HG02840 (cell line): ENCODE data around the gene PRICKLE2.
"Not testable (repeated sequence)": the region's sequence is repeated elsewhere in the genome, so short reads cannot be mapped to it uniquely, and the experiment has no call there.

ENCODE experiments used
- ATAC-seq: cut with Tn5 transposase; IDR thresholded peaks from one replicate; pipeline ENCODE4 v1.9.1; 2021; ENCODE audit warnings: mild to moderate bottlenecking, moderate library complexity, moderate number of reproducible peaks; ENCODE audit not compliant: unreplicated experiment, low FRiP score

Gene PRICKLE2

DNA sequence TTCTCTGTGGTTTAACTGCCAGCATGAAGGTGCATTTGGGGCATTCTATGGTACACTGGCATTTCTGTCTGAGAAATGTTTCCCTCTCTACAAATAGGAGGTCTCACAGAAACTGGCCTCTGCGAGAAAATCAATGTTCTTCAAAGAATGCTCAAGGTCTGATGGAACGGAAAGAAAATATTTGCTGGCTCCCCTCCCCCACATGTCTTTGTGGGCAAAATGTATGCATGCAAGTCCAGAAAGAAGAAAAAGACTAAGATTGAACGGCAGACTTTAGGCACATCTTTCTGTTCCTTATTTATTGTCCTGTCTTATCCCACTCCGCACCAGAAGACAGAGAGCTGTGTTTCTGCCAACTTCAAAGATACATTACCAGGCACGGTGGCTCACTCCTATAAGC lies 118.1 kb downstream of the PRICKLE2 start:
- ATAC-seq, result no peak

DNA sequence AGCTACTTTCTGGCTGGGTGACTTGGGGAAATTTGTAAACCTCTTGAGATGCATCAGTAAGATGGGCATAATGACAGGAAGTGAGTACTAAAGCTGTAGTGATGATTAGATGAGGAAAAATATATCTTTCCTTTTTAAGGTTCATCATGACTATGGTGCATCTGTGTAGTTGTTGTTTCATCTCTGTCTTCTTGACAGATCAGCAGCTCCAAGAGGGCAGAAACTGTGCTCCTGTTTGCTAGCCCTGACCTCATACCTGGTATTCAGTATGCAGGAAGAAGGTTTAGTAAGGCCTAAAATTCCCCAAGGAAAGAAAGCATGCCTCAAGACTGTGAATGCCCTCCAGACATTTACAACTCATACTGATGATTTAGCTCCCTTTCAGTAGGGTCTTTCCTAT lies 119.5 kb downstream of the PRICKLE2 start:
- no peak for ATAC-seq

DNA sequence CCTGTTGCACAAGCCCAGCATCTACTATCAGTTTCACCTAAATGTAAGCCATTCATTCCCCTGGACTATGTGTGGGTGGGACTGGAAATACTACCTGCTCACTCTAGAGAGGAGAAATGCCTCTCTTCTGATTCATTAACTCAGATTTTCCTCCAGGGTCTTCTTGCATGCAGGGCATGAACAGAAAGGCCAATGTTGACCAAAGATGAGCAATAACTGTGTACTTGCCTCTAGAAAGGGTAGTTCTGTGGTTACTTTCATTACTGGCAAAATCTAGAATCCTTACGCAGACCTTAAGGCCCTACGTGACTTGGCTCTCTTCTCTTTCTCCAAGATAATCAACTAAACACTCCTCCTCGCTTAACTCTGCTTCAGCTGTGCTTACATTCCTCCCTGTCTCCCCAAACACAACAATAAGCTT lies 120.6 kb downstream of the PRICKLE2 start:
- ATAC-seq, result no peak

DNA sequence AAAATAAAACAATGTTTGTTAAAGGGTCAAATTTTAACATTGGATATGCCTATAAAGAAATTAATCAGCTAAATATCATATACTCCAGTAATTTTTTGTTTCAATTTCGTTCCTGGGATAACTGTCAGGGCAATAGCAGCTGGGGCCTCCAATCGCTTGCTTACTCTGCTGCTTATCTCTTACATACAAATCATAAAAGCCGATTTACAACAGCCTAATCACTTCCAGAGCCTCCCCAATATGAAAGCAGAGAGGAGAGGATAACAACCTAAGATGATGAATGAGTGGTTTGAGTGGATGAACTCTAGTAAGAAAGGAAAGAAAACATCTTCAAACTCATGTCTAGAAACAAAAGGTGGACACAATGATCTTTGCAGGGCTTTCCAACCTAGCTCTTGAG lies 121.3 kb downstream of the PRICKLE2 start:
- no peak for ATAC-seq

DNA sequence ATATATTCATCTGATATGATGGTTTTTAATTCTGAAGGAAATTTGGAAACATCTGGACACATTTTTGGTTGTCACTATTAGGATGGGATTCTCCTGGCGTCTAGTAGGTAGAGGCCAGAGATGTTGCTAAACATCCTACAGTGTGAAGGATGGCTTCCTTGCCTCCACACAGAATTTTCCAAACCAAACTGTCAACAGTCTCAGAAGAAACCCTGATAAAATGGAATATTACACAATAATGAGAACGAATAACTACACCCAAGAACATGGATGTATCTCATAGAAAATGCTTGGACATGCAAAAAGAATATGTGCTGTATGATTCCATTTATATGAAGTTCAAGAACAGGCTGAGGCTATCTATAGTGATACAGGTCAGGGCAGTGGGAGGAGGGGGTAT lies 122.1 kb downstream of the PRICKLE2 start:
- ATAC-seq, result no peak

DNA sequence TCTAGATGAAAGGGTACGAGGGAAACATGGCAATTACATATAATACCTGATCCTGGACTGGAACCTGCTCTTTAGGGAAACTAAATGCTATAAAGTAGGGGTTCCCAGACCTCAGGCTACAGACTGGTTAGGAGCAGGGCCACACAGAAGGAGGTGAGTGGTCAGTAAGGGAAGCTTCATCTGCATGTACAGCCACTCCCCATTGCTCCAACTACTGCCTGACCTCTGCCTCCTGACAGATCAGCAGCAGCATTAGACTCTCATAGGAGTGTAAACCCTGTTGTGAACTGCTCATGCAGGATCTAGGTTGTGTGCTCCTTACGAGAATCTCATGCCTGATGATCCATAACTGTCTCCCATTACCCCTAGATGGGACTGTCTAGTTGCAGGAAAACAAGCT lies 123.1 kb downstream of the PRICKLE2 start:
- ATAC-seq, result no peak

DNA sequence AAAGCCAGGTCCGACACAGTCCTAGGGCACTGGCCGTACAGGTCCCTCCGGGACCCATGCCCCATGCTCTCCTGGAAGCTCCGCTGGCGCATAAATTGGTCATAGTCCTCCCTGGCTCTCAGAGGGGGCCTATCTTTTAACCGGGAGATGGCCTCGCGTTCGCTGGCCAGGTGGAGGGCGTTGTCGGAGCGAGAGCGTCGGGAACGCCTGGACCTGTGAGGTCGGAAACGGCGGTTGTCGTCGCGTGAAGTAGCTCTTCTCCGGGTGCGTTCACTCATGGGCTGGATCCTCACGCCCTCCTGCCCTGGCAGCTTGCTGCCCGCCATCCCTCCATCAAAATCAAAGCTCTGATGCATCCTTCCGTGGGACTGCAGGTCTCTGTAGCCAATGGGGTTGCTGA lies 126.0 kb downstream of the PRICKLE2 start:
- no peak for ATAC-seq

DNA sequence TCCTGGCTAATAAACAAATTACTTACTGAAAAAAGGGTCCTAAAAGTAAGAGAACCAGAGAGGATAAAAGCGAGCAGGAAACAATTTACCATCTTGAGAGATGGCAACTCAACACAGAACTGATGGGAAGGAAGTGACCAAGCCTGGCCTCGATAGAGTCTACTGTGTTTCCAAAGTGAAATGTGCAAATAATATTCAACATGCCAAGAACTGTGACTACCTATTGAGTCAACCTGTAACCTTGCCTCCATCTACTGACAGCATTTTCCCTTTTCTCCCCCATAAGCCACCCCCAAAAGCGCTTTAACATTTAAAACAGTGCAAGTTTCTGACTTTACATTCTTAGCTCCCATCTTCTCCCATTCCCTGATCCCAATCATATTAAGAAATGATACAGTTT lies 126.6 kb downstream of the PRICKLE2 start:
- ATAC-seq, result no peak

DNA sequence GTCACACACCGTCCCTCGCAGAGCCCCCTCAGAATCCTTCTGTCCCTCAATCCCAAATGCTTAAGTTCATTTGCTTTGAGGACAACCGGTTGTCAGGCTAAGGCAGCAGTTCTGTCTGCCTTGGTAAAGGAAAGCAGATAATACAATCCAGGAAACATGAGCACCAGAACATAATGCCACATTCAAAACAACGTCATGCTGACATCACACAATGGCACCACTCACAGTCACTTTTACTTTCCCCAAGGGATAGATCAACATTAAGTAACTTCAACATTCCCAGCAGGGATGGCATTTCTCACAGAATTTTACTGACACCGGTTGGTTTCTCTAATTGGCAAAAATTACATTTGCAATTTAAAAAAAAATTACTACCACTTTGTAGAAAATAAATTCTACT lies 127.3 kb downstream of the PRICKLE2 start:
- ATAC-seq, result no peak

DNA sequence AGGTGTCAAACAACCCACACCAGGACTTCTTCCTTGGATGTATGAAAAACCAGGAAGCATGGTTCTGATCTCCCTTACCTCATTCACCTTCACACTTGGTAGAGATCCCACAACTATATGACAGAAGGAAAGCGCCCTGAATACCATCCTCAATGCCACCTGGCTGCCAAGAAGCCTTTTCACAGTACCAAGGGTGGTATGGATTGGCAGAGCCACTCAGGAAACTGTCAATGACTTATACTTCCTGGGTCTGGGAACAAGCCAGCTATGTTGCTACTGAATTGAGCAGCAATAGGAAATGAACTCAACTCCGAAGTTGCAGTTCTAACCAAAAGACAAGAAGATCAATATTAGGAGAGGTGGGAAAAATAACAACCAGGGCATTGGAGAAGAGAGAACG lies 129.5 kb downstream of the PRICKLE2 start:
- no peak for ATAC-seq

DNA sequence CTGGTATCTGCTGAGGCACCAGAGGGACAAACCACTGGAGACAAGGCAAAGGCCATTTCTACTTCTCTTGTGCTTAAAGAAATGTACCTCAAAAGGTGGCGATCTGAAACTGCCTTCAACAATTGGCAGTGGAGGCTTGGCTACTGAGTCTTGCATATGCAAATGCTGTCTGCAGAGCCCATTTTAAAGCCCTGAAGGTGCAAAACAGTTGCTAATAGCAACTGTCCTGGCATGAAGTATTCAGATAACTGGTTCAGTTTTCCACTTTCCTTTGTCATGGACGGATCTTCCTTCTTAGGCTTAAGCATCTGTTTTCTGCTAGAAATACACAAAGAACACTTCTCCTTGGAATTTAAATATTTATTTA lies 130.6 kb downstream of the PRICKLE2 start:
- ATAC-seq, result no peak

DNA sequence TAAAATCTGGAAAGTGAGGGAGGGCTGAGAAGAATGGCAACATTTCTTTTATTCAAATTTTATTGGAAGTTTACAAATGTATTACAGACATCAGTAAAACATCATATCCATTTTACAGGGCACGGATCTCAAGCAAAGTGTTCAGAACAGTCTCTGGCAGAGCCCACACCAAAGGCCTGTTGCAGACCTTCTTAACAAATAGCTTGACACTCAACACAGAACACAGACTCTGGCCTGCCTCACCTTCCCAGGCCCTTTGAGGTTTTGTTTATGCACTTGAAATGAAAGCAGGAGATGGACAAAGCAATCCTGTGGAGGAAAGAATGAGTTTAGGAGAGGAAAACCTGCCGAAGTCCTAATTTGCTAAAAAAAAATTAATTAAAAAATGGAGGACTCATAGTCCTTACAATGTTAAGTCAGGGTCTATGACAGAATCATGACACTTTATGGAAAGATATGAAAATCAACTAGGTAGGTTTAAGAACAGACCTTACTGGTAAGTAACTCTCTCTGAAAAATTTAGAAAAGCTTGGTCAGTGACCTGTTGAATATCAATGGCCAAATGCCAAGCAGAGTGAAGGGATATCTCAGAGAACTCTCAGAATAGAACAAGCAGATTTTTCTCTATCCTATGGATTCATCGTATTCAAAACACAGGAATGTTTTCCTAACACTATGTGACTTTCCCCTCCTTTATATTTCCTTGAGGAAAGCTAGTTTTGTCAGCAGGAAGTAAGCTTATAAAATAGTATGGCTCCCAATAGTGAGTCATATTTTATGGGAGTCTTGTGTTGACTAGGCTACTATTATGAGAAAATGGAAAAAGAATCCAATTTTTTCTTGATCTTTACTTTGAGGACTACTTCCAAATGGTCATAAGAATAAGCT lies 131.2 kb downstream of the PRICKLE2 start:
- no peak for ATAC-seq

DNA sequence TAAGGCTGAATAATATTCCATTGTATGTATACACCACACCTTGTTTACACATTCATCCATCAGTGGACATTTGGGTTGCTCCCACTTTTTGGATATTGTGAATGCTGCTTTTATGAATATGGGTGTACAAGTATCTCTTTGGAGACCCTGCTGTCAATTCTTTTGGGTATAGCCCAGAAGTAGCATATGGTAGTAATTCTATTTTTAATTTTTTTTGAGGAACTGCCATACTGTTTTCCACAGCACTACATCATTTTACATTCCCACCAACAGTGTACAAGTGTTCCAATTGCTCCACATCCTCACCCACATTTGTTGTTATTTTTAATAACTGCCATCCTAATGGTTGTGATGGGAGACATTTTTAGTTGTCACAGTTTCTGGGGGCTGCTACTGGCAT lies 132.1 kb downstream of the PRICKLE2 start:
- no peak for ATAC-seq

DNA sequence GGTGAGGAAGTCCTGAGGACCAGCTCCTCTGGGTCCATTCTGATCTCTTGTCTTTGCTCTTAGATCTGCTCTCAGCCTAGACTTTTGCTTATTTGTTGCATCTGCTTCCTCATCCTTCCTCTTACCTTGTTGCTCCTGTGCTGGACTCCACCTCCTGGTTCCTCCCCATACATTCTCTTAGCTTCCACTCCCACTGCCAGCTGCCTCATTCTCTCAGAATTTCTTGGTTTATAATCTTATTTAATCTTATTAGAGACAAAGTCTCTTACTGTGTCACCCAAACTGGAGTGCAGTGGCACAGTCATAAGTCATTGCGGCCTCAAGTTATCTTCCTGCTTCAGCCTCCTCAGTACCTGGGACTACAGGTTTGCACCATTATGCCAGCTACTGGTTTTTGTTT lies 133.8 kb downstream of the PRICKLE2 start:
- no peak for ATAC-seq

DNA sequence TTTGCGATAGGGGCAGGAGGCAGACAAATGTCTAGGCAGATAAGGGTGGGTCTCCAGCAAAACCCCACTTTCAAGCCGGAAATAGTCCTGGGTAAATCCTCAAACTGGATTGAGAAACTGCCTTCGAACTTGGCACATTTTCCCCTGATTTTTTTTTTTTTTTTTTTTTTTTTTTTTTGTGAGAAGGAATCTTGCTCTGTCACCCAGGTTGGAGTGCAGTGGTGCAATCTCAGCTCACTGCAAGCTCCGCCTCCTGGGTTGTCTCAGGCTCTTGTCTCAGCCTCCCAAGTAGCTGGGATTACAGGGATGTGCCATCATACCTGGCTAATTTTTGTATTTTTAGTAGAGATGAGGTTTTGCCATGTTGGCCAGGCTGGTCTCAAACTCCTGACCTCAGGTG lies 135.9 kb downstream of the PRICKLE2 start:
- ATAC-seq, result not testable (repeated sequence)

DNA sequence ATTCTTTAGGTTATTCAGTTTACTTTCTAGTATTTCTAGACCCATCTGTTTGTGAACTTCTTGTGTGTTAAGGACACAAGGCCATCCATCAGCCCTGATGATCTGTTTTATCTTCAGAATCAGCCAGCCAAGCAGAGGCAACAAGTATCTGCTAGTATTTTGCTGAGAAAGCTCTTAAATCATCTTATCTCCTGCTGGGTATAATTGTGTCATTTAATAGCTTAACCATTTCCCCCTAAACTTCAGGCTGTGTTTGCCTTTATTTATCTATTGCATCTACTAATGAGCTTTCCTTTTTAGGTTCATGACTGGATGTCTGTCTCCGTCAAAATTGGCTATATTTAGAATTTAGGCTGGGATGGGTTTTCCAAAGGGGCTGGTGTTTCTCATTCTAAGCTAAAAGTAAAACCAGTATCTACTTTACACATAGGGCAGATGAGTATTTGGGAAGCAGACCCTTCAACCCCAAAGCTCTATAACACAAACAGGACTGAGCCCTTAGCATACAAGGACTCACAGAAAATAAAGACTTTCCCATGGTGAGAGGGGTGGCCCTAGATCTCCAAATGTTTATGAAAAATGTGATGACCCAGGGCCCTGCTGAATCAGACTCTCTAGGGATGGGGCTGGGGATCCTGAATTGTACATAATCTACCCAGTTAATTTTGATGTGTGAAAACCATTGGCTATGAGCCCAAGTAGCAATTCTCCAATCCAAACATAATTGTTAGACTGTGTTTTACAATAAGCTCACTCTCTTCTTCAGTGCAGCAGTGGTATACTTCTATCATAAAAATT lies 136.7 kb downstream of the PRICKLE2 start:
- no peak for ATAC-seq

DNA sequence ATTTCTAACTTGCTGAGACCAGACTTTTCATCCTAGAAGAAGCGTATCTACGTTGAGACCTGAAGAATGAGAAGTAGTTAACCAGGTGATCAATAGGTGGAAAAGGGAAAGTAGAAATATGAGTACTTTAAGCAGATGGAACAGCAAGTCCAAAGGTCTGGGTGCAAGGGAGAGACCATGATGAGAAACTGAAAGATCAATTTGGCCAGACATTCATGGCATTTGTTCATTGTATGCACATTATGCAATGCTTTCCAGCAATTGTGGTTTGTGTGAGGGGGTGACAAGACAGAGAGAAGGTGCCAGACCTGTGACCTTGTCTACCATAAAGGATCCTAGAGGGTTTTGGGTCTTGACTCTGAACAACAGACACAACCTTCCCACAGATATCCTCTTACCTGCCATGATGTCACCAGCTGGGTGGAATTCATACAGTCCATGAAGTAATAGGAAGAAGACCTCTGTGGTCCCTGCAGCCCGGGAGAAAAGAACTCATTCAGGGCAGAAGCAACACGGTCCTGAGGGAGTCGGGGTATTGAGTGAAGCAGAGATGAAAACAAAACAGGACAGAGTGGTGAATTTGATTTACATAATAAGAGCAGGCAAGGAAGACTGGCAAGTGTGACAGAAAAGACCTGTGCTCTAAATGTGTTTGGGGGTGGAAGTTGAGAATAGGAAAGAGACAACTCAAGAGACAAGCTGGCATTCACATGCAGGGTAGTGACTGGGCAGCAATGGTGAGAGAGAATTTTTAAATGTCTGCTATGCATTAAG lies 138.6 kb downstream of the PRICKLE2 start:
- ATAC-seq, result no peak

DNA sequence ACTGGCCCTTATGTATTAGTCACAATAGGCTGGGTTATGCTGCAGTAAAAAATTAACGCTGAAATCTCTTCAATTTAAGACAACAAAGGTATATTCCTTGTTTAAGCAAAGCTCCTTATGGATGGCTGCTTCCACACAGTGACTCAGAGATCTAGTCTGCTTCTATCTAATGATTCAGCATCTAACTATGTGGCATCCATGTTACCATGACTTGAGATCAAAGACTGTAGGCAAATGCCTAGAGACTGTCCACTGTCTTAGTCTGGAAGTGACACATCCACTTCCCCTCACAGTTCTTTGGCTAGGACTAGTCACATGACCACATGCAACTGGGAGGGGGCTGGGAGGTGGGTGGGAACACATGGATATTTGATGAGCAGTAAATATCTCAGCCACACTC lies 140.6 kb downstream of the PRICKLE2 start:
- ATAC-seq, result no peak

DNA sequence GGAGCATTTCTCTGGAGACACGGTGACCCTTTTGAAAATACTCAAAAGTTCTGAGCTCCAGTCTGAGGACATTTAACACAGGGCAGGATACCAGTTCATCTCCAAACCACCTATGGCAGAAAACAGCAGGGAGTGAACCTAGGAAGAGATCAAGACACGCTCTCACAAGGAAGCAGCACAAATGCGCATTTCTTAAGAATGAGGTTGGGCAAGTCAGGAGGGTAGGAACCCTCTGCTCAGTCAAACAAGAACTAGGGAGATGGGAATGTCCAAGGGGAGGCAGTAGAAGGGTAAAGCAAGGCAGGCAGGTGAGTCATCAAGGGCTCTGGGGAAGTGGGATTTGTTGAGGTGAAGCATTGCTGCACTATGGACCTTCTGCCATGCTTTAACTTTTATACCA lies 141.7 kb downstream of the PRICKLE2 start:
- ATAC-seq, result no peak

DNA sequence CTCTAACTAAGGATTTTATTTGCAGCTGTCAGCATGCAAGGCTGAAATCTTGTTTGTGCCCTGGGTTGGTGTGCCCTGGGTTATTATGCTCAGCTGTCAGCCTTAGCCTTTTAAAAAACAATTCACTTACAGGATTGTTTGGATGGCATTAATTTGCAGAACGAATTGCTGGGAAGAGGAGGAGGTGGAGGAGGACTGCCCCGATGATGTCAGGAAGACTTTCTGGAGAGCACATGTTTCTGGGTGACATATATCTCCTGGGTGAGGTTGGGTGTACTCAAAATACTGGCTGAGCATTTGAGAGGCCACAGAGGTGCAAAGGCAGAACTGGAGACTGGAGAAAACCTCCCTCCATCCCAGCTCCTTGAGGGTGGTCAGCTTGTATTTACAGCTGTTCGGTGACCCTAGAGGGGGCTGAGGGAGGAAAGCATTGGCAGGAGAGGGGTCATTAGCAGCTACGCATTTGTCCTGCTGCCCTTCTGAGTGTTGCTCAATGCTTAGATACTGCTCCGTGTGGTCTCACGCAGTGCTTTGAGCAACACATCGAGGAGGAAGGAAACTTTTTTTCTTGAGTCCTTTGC lies 142.2 kb downstream of the PRICKLE2 start:
- no peak for ATAC-seq

DNA sequence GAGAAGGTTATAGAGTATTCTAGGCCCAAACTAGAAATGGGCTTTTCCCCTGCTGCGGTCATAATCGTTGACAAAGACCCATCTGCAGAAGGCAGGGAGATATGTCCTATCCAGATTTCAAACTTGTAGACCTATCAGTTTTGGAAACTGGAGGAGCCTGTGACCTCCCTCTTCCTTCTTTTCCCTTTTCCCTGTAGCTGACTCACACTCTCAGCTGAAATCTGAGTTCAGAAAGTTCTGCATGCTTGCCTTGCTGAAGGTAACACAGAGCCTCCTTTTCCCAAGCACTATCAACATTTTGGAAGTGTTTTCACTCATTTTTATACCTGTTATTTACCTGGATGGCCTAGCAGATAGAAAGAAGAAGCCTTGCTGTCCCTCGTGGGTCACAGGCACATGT lies 142.9 kb downstream of the PRICKLE2 start:
- ATAC-seq, result no peak
